Tibial artery (tissue), 4 donors: ENCODE data around the gene LRRC34.
A peak's percentile ranks its signal among the peaks of the same experiment; 100 is the strongest.

ENCODE experiments used
- DNase-seq, 2 donors: peaks; one replicate each; pipeline ENCODE4 v3.0.0-alpha.2; 2019
- H3K27ac ChIP-seq, 2 donors: fragments of 200-600 bp; sonication (generic) in 1 of 2; 1 replicate in 1 of 2; 2 replicates in 1 of 2; pipeline ENCODE4 v1.5.1; 2018 to 2019; ENCODE audit warnings: mild to moderate bottlenecking in 1 of 2
- H3K27me3 ChIP-seq, 2 donors: fragments of 200-600 bp; sonication (generic) in 1 of 2; one replicate each; pipeline versions ENCODE4 v1.5.1 to v1.6.0; 2016 to 2019
- H3K36me3 ChIP-seq, 3 donors: fragments of 200-600 bp; sonication (generic) in 2 of 3; one replicate each; pipeline ENCODE4 v1.5.1; 2016 to 2019; ENCODE audit warnings: mild to moderate bottlenecking in 2 of 3
- H3K4me1 ChIP-seq, 4 donors: fragments of 200-600 bp; sonication (generic) in 2 of 4; 1 replicate in 3 of 4; 2 replicates in 1 of 4; pipeline ENCODE4 v1.5.1; 2016 to 2019
- H3K4me3 ChIP-seq, 2 donors: fragments of 200-600 bp; sonication (generic) in 1 of 2; 1 replicate in 1 of 2; 2 replicates in 1 of 2; pipeline ENCODE4 v1.5.1; 2018 to 2019; ENCODE audit warnings: mild to moderate bottlenecking in 2 of 2
- H3K9me3 ChIP-seq, 3 donors: fragments of 200-600 bp; sonication (generic) in 1 of 3; one replicate each; pipeline ENCODE4 v1.5.1; 2016 to 2019
- CTCF ChIP-seq, 2 experiments: fragments of 200-600 bp in 1 of 2; fragments of 450-650 bp in 1 of 2; IDR thresholded peaks; one replicate each; pipeline ENCODE4 v1.5.1; 2017 to 2019; ENCODE audit warnings: antibody characterized with exemption in 2 of 2, mild to moderate bottlenecking in 1 of 2, moderate library complexity in 1 of 2
- intact Hi-C: fragments of 100-400 bp; cut with DNase I; formaldehyde crosslinking; loops from one replicate; pipeline ENCODE4 v1.15.0; 2023; ENCODE audit warnings: low total_unique reads

LRRC34 gene

GRCh38 chr3:169754711-169755110, 58.0 kb downstream of the LRRC34 start:
- H3K27me3 ChIP-seq, result peaks cover 0 to 12% of the 10 kb centered on the region in 2 donors
- H3K4me1 ChIP-seq, result no peaks in the 10 kb centered on the region
- H3K36me3 ChIP-seq, result no peaks in the 10 kb centered on the region
- TF ChIP-seq CTCF (IDR thresholded peaks at IDR 0.05), result no peak
- H3K27ac ChIP-seq, result no peak overlapping the region
- no peak for DNase-seq
- no peaks in the 10 kb centered on the region for H3K9me3 ChIP-seq
- intact Hi-C loops, result no loop called here
- H3K4me3 ChIP-seq, result no peak overlapping the region

GRCh38 chr3:169751875-169752274, 60.8 kb downstream of the LRRC34 start:
- Histone ChIP-seq H3K27me3 (peaks cover 0 to 12% of the 10 kb centered on the region in 2 donors), H3K4me1 (no peaks in the 10 kb centered on the region), H3K27ac (no peak overlapping the region), H3K4me3 (no peak overlapping the region), H3K9me3 (no peaks in the 10 kb centered on the region), H3K36me3 (no peaks in the 10 kb centered on the region)
- TF ChIP-seq CTCF (IDR thresholded peaks at IDR 0.05), result no peak
- no peak for DNase-seq
- intact Hi-C loops, result no loop called here

- no peak for TF ChIP-seq CTCF (IDR thresholded peaks at IDR 0.05)
- Histone ChIP-seq H3K27me3 (peaks cover 0 to 10% of the 10 kb centered on the region in 2 donors), H3K9me3 (no peaks in the 10 kb centered on the region), H3K4me1 (no peaks in the 10 kb centered on the region), H3K4me3 (no peak overlapping the region), H3K36me3 (no peaks in the 10 kb centered on the region), H3K27ac (no peak overlapping the region)
- intact Hi-C loops, result no loop called here
- no peak for DNase-seq
These were observed 62.0 kb downstream of the LRRC34 start for GRCh38 chr3:169750665-169751064.

GRCh38 chr3:169748670-169749069, 64.0 kb downstream of the LRRC34 start:
- Histone ChIP-seq H3K4me3 (no peak overlapping the region), H3K9me3 (no peaks in the 10 kb centered on the region), H3K27me3 (no peaks in the 10 kb centered on the region), H3K27ac (no peak overlapping the region), H3K36me3 (no peaks in the 10 kb centered on the region), H3K4me1 (no peaks in the 10 kb centered on the region)
- TF ChIP-seq CTCF (IDR thresholded peaks at IDR 0.05), result no peak
- DNase-seq, result no peak
- intact Hi-C loops, result no loop called here

GRCh38 chr3:169746924-169747323, 65.8 kb downstream of the LRRC34 start:
- H3K4me3 ChIP-seq, result no peak overlapping the region
- no peaks in the 10 kb centered on the region for H3K9me3 ChIP-seq
- DNase-seq, result no peak
- no peaks in the 10 kb centered on the region for H3K36me3 ChIP-seq
- intact Hi-C loops, result no loop called here
- H3K27me3 ChIP-seq, result no peaks in the 10 kb centered on the region
- H3K4me1 ChIP-seq, result no peaks in the 10 kb centered on the region
- H3K27ac ChIP-seq, result no peak overlapping the region
- TF ChIP-seq CTCF (IDR thresholded peaks at IDR 0.05), result no peak

- H3K27ac ChIP-seq, result no peak overlapping the region
- intact Hi-C loops, result no loop called here
- peak; percentile 9 to 29 for TF ChIP-seq CTCF (IDR thresholded peaks at IDR 0.05)
- H3K27me3 ChIP-seq, result no peaks in the 10 kb centered on the region
- no peaks in the 10 kb centered on the region for H3K36me3 ChIP-seq
- H3K9me3 ChIP-seq, result no peaks in the 10 kb centered on the region
- H3K4me3 ChIP-seq, result no peak overlapping the region
- no peak for DNase-seq
- no peaks in the 10 kb centered on the region for H3K4me1 ChIP-seq
These were observed 68.2 kb downstream of the LRRC34 start for GRCh38 chr3:169744366-169745054.
